ENCODE measurements around the gene EXD3.
"Not testable (repeated sequence)": the region's sequence is repeated elsewhere in the genome, so short reads cannot be mapped to it uniquely, and the experiment has no call there.

The EXD3 gene

GRCh38 chr9:137327641-137328550, 95.1 kb downstream of the EXD3 start:
- not testable (repeated sequence) for DNase-seq

- no peak for DNase-seq
Observed at GRCh38 chr9:137326445-137327065, 96.4 kb downstream of the EXD3 start.

- DNase-seq: no peak
Observed at GRCh38 chr9:137325799-137326198, 97.2 kb downstream of the EXD3 start.

- no peak for DNase-seq
Observed at GRCh38 chr9:137325124-137325523, 97.8 kb downstream of the EXD3 start.

- no peak for DNase-seq
Observed at GRCh38 chr9:137323531-137324331, 99.2 kb downstream of the EXD3 start.

GRCh38 chr9:137321726-137322361, 101.1 kb downstream of the EXD3 start:
- no peak for DNase-seq

GRCh38 chr9:137320555-137321384, 102.2 kb downstream of the EXD3 start:
- DNase-seq: peak; percentile 77

- DNase-seq: no peak
Observed at GRCh38 chr9:137319739-137320551, 103.0 kb downstream of the EXD3 start.

GRCh38 chr9:137319011-137319738, 103.8 kb downstream of the EXD3 start:
- DNase-seq: no peak

- no peak for DNase-seq
Observed at GRCh38 chr9:137318602-137319001, 104.4 kb downstream of the EXD3 start.

- no peak for DNase-seq
Observed at GRCh38 chr9:137317718-137318511, 105.0 kb downstream of the EXD3 start.

GRCh38 chr9:137317021-137317717, 105.8 kb downstream of the EXD3 start:
- no peak for DNase-seq

- no peak for DNase-seq
Observed at GRCh38 chr9:137316012-137316981, 106.7 kb downstream of the EXD3 start.

- DNase-seq: no peak
Observed at GRCh38 chr9:137315581-137316011, 107.4 kb downstream of the EXD3 start.

- no peak for DNase-seq
Observed at GRCh38 chr9:137314561-137315560, 108.1 kb downstream of the EXD3 start.

GRCh38 chr9:137313956-137314560, 108.9 kb downstream of the EXD3 start:
- DNase-seq: no peak
